ENCODE data around the gene RUNX3. TPM values are rescaled to one million over a fixed set of nuclear protein-coding genes. Genes with fewer than 3 reads are reported as not detected.

The RUNX3 gene
- polyA plus RNA-seq, 1 donor: 4.8 TPM

- Histone ChIP-seq H3K27me3 (ENCODE audit: control insufficient read depth, insufficient read depth, low read length) (peaks cover 15% of the 10 kb centered on the region), H3K27ac (ENCODE audit: low read length) (no peak overlapping the region), H3K4me1 (ENCODE audit: control insufficient read depth, insufficient read depth, low read length) (no peaks in the 10 kb centered on the region), H3K36me3 (ENCODE audit: control insufficient read depth, insufficient read depth, low read length) (no peaks in the 10 kb centered on the region), H3K9me3 (ENCODE audit: control insufficient read depth, low read depth, low read length) (peaks cover 7% of the 10 kb centered on the region), H3K4me3 (ENCODE audit: low read length) (no peak overlapping the region)
- WGBS (ENCODE audit: insufficient coverage, low lambda C conversion rate): 80% methylated on average over 1 of the region's 26 CpGs
- no peak for DNase-seq
These were observed 39.7 kb upstream of the RUNX3 start for GRCh38 chr1:24969596-24970398.

- WGBS (ENCODE audit: insufficient coverage, low lambda C conversion rate): no CpG with 5 or more reads among the region's 14 CpGs
- no peak overlapping the region for H3K27ac ChIP-seq (ENCODE audit: low read length)
- H3K4me1 ChIP-seq (ENCODE audit: control insufficient read depth, insufficient read depth, low read length): no peaks in the 10 kb centered on the region
- peaks cover 4% of the 10 kb centered on the region for H3K9me3 ChIP-seq (ENCODE audit: control insufficient read depth, low read depth, low read length)
- no peaks in the 10 kb centered on the region for H3K36me3 ChIP-seq (ENCODE audit: control insufficient read depth, insufficient read depth, low read length)
- H3K27me3 ChIP-seq (ENCODE audit: control insufficient read depth, insufficient read depth, low read length): peaks cover 15% of the 10 kb centered on the region
- DNase-seq: no peak
- no peak overlapping the region for H3K4me3 ChIP-seq (ENCODE audit: low read length)
These were observed 39.0 kb upstream of the RUNX3 start for GRCh38 chr1:24968941-24969585.

GRCh38 chr1:24967962-24968361 lies 37.9 kb upstream of the RUNX3 start:
- no peak for DNase-seq
- H3K4me3 ChIP-seq (ENCODE audit: low read length): no peak overlapping the region
- no peaks in the 10 kb centered on the region for H3K36me3 ChIP-seq (ENCODE audit: control insufficient read depth, insufficient read depth, low read length)
- WGBS (ENCODE audit: insufficient coverage, low lambda C conversion rate): no CpG with 5 or more reads among the region's 6 CpGs
- no peaks in the 10 kb centered on the region for H3K4me1 ChIP-seq (ENCODE audit: control insufficient read depth, insufficient read depth, low read length)
- H3K9me3 ChIP-seq (ENCODE audit: control insufficient read depth, low read depth, low read length): peaks cover 4% of the 10 kb centered on the region
- H3K27me3 ChIP-seq (ENCODE audit: control insufficient read depth, insufficient read depth, low read length): peaks cover 17% of the 10 kb centered on the region
- no peak overlapping the region for H3K27ac ChIP-seq (ENCODE audit: low read length)

GRCh38 chr1:24967555-24967954 lies 37.5 kb upstream of the RUNX3 start:
- peaks cover 4% of the 10 kb centered on the region for H3K9me3 ChIP-seq (ENCODE audit: control insufficient read depth, low read depth, low read length)
- no peak for DNase-seq
- H3K4me1 ChIP-seq (ENCODE audit: control insufficient read depth, insufficient read depth, low read length): no peaks in the 10 kb centered on the region
- H3K4me3 ChIP-seq (ENCODE audit: low read length): no peak overlapping the region
- H3K27ac ChIP-seq (ENCODE audit: low read length): no peak overlapping the region
- peaks cover 17% of the 10 kb centered on the region for H3K27me3 ChIP-seq (ENCODE audit: control insufficient read depth, insufficient read depth, low read length)
- no CpG with 5 or more reads among the region's 3 CpGs for WGBS (ENCODE audit: insufficient coverage, low lambda C conversion rate)
- no peaks in the 10 kb centered on the region for H3K36me3 ChIP-seq (ENCODE audit: control insufficient read depth, insufficient read depth, low read length)

- DNase-seq: no peak
- no CpG with 5 or more reads among the region's 8 CpGs for WGBS (ENCODE audit: insufficient coverage, low lambda C conversion rate)
These were observed 36.8 kb upstream of the RUNX3 start for GRCh38 chr1:24966724-24967346.

GRCh38 chr1:24966121-24966723 lies 36.1 kb upstream of the RUNX3 start:
- Histone ChIP-seq H3K36me3 (ENCODE audit: control insufficient read depth, insufficient read depth, low read length) (no peaks in the 10 kb centered on the region), H3K4me3 (ENCODE audit: low read length) (no peak overlapping the region), H3K4me1 (ENCODE audit: control insufficient read depth, insufficient read depth, low read length) (no peaks in the 10 kb centered on the region), H3K9me3 (ENCODE audit: control insufficient read depth, low read depth, low read length) (peaks cover 4% of the 10 kb centered on the region), H3K27ac (ENCODE audit: low read length) (no peak overlapping the region), H3K27me3 (ENCODE audit: control insufficient read depth, insufficient read depth, low read length) (peaks cover 14% of the 10 kb centered on the region)
- no CpG with 5 or more reads among the region's 4 CpGs for WGBS (ENCODE audit: insufficient coverage, low lambda C conversion rate)
- DNase-seq: no peak

More at GRCh38 chr1:24966724-24967346, 36.8 kb upstream of the RUNX3 start:
- peaks cover 4% of the 10 kb centered on the region for H3K9me3 ChIP-seq (ENCODE audit: control insufficient read depth, low read depth, low read length)
- no peak overlapping the region for H3K4me3 ChIP-seq (ENCODE audit: low read length)
- H3K4me1 ChIP-seq (ENCODE audit: control insufficient read depth, insufficient read depth, low read length): no peaks in the 10 kb centered on the region
- H3K36me3 ChIP-seq (ENCODE audit: control insufficient read depth, insufficient read depth, low read length): no peaks in the 10 kb centered on the region
- peaks cover 14% of the 10 kb centered on the region for H3K27me3 ChIP-seq (ENCODE audit: control insufficient read depth, insufficient read depth, low read length)
- H3K27ac ChIP-seq (ENCODE audit: low read length): no peak overlapping the region

GRCh38 chr1:24965571-24965930 lies 35.5 kb upstream of the RUNX3 start:
- no peak for DNase-seq

GRCh38 chr1:24964811-24965570 lies 34.9 kb upstream of the RUNX3 start:
- Histone ChIP-seq H3K4me1 (ENCODE audit: control insufficient read depth, insufficient read depth, low read length) (no peaks in the 10 kb centered on the region), H3K9me3 (ENCODE audit: control insufficient read depth, low read depth, low read length) (peaks cover 4% of the 10 kb centered on the region), H3K36me3 (ENCODE audit: control insufficient read depth, insufficient read depth, low read length) (no peaks in the 10 kb centered on the region), H3K4me3 (ENCODE audit: low read length) (no peak overlapping the region), H3K27ac (ENCODE audit: low read length) (no peak overlapping the region), H3K27me3 (ENCODE audit: control insufficient read depth, insufficient read depth, low read length) (peaks cover 9% of the 10 kb centered on the region)
- WGBS (ENCODE audit: insufficient coverage, low lambda C conversion rate): no CpG with 5 or more reads among the region's 32 CpGs
- DNase-seq: peak; percentile 23 to 42

More at GRCh38 chr1:24965571-24965930, 35.5 kb upstream of the RUNX3 start:
- Histone ChIP-seq H3K9me3 (ENCODE audit: control insufficient read depth, low read depth, low read length) (peaks cover 4% of the 10 kb centered on the region), H3K27ac (ENCODE audit: low read length) (no peak overlapping the region), H3K4me1 (ENCODE audit: control insufficient read depth, insufficient read depth, low read length) (no peaks in the 10 kb centered on the region), H3K36me3 (ENCODE audit: control insufficient read depth, insufficient read depth, low read length) (no peaks in the 10 kb centered on the region), H3K27me3 (ENCODE audit: control insufficient read depth, insufficient read depth, low read length) (peaks cover 14% of the 10 kb centered on the region), H3K4me3 (ENCODE audit: low read length) (no peak overlapping the region)
- WGBS (ENCODE audit: insufficient coverage, low lambda C conversion rate): 80% methylated on average over 1 of the region's 10 CpGs

GRCh38 chr1:24963943-24964693 lies 34.0 kb upstream of the RUNX3 start:
- DNase-seq: no peak
- H3K36me3 ChIP-seq (ENCODE audit: control insufficient read depth, insufficient read depth, low read length): no peaks in the 10 kb centered on the region
- WGBS (ENCODE audit: insufficient coverage, low lambda C conversion rate): 100% methylated on average over 1 of the region's 23 CpGs
- no peaks in the 10 kb centered on the region for H3K4me1 ChIP-seq (ENCODE audit: control insufficient read depth, insufficient read depth, low read length)
- H3K9me3 ChIP-seq (ENCODE audit: control insufficient read depth, low read depth, low read length): peaks cover 4% of the 10 kb centered on the region
- H3K27me3 ChIP-seq (ENCODE audit: control insufficient read depth, insufficient read depth, low read length): peaks cover 6% of the 10 kb centered on the region
- H3K4me3 ChIP-seq (ENCODE audit: low read length): peak overlapping the region; percentile 16
- no peak overlapping the region for H3K27ac ChIP-seq (ENCODE audit: low read length)

Data from large intestine (tissue), 3 donors.